ENCODE results near the gene SCFD2. TPM values are rescaled to one million over a fixed set of nuclear protein-coding genes. Genes with fewer than 3 reads are reported as not detected.

Gene SCFD2
- polyA plus RNA-seq, 6 donors from 2014 or later, result 11.6 to 22.7 (median 19.3) TPM

- H3K36me3 Mint-ChIP-seq, result peaks cover 10 to 15% of the 10 kb centered on the region in 2 donors
- H3K4me1 Mint-ChIP-seq, result peaks cover 13 to 28% (median 13%) of the 10 kb centered on the region in 3 donors
- ATAC-seq (ENCODE audit: low read depth in 2 of 2), result no peak
These were observed 355.5 kb downstream of the SCFD2 start for GRCh38 chr4:53010318-53010717.

GRCh38 chr4:53009824-53010223 lies 356.0 kb downstream of the SCFD2 start:
- Mint-ChIP-seq H3K4me3 (no peak overlapping the region), H3K9me3 (peaks cover 0 to 6% (median 2%) of the 10 kb centered on the region in 7 donors), H3K36me3 (peaks cover 10 to 15% of the 10 kb centered on the region in 2 donors), H3K4me1 (peaks cover 13 to 33% (median 14%) of the 10 kb centered on the region in 3 donors), H3K27me3 (no peaks in the 10 kb centered on the region), H3K27ac (peak overlapping the region in 2 of 6 donors; percentile 12 to 38)
- DNase-seq (no peak), ATAC-seq (ENCODE audit: low read depth in 2 of 2) (peak in 1 of 2 donors; percentile 52)

More at GRCh38 chr4:53010318-53010717, 355.5 kb downstream of the SCFD2 start:
- peaks cover 0 to 6% (median 2%) of the 10 kb centered on the region in 7 donors for H3K9me3 Mint-ChIP-seq
- H3K27me3 Mint-ChIP-seq, result no peaks in the 10 kb centered on the region
- no peak for DNase-seq
- no peak overlapping the region for H3K4me3 Mint-ChIP-seq
- H3K27ac Mint-ChIP-seq, result peak overlapping the region in 1 of 6 donors; percentile 66

DNA sequence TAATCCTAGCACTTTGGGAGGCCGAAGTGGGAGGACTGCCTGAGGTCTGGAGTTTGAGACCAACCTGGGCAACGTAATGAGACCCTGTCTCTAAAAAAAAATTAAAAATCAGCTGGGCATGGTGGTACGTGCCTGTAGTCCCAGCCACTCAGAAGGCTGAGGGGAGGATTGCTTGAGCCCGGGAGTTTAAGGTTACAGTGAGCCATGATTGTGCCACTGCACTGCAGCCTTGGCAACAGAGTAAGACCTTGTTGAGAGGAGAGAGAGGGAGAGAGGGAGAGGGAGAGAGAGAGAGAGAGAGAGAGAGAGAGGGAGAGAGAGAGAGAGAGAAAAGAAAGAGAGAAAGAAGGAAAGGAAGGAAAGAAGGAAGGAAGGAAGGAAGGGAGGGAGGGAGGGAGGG lies 358.8 kb downstream of the SCFD2 start:
- no peak for ATAC-seq (ENCODE audit: low read depth in 2 of 2)
- H3K4me3 Mint-ChIP-seq, result no peak overlapping the region
- H3K36me3 Mint-ChIP-seq, result peaks cover 14 to 23% of the 10 kb centered on the region in 2 donors
- H3K4me1 Mint-ChIP-seq, result peaks cover 9 to 25% (median 16%) of the 10 kb centered on the region in 3 donors
- H3K9me3 Mint-ChIP-seq, result peaks cover 0 to 6% (median 2%) of the 10 kb centered on the region in 7 donors
- H3K27ac Mint-ChIP-seq, result peak overlapping the region in 1 of 6 donors; percentile 19
- no peaks in the 10 kb centered on the region for H3K27me3 Mint-ChIP-seq
- DNase-seq, result no peak

DNA sequence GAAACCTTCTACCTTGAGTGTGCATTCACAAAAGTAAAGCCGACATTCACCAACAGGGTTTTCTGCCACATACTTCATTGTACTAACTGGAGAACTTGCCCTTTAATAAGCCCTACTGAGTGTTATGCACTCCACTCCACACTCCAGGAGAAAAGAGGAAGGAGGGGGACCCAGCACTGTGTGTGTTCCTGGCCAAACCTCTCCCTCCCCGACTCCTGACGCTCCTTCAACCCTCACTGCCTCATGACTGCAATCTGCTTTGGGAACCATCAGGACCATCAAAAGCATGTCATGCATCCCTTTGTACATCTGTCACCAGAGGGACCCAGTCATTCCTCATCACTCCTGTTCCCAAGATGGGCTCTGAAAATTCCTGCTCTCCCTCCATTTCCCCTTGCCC lies 360.1 kb downstream of the SCFD2 start:
- Mint-ChIP-seq H3K27ac (peak overlapping the region in 1 of 6 donors; percentile 54), H3K4me3 (peak overlapping the region in 1 of 8 donors; percentile 41), H3K4me1 (peaks cover 9 to 25% (median 14%) of the 10 kb centered on the region in 3 donors), H3K36me3 (peaks cover 14 to 23% of the 10 kb centered on the region in 2 donors), H3K9me3 (peaks cover 0 to 6% (median 2%) of the 10 kb centered on the region in 7 donors), H3K27me3 (no peaks in the 10 kb centered on the region)
- ATAC-seq (ENCODE audit: low read depth in 2 of 2) (no peak), DNase-seq (no peak)

- Mint-ChIP-seq H3K4me1 (peaks cover 9 to 24% (median 14%) of the 10 kb centered on the region in 3 donors), H3K9me3 (peaks cover 0 to 6% (median 2%) of the 10 kb centered on the region in 7 donors), H3K4me3 (no peak overlapping the region), H3K36me3 (peaks cover 14 to 23% of the 10 kb centered on the region in 2 donors), H3K27me3 (no peaks in the 10 kb centered on the region), H3K27ac (no peak overlapping the region)
- DNase-seq (no peak), ATAC-seq (ENCODE audit: low read depth in 2 of 2) (no peak)
These were observed 360.7 kb downstream of the SCFD2 start for GRCh38 chr4:53005149-53005546.

DNA sequence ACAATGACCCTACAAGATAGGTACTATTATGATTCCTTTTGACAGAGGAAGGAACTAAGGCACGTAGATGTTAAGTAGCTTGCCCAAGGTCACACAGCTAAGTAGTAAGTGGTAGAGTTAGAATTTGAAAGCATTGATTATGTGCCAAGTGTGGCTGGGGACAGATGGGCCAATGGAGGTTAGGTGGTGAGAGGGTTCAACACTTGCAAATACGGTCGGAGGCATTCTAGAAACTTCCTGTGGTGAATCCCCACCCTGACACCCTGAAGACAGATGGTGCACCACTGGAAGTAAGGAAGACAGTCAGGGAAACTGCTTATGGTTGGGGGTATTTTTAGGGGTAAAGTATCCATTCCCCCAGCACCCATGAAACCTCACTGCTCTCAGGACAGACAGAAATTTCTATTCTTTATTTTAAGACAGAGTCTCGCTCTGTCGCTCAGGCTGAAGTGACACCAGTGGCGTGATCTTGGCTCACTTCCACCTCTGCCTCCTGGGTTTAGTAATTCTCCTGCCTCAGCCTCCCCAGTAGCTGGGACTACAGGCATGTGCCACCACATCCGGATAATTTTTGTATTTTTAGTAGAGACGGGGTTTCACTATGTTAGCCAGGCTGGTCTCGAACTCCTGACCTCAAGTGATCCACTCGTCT lies 361.2 kb downstream of the SCFD2 start:
- H3K27me3 Mint-ChIP-seq, result no peaks in the 10 kb centered on the region
- ATAC-seq (ENCODE audit: low read depth in 2 of 2), result no peak
- H3K9me3 Mint-ChIP-seq, result peaks cover 0 to 6% (median 2%) of the 10 kb centered on the region in 7 donors
- H3K27ac Mint-ChIP-seq, result no peak overlapping the region
- no peak for DNase-seq
- no peak overlapping the region for H3K4me3 Mint-ChIP-seq
- peaks cover 14 to 26% of the 10 kb centered on the region in 2 donors for H3K36me3 Mint-ChIP-seq
- peaks cover 9 to 19% (median 14%) of the 10 kb centered on the region in 3 donors for H3K4me1 Mint-ChIP-seq

DNA sequence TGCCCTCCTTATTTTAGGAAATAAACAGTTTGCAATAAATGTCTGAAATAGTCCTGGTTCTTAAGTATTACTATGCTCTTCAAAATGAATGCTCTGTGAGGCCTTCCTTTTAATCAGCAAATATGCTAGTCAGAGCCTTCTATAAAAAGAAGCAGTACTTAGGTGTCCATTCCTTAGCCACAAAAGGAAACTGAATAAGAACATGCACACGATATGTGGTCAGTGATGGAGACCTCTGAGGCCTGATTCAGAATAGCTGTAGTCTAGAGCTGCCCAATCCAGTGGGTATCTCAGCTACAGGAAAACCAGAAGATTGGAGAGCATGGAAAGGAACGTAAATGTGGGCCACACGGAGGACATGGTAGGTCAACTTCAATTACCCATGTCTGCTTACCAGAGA lies 361.9 kb downstream of the SCFD2 start:
- no peak for ATAC-seq (ENCODE audit: low read depth in 2 of 2)
- H3K4me3 Mint-ChIP-seq, result no peak overlapping the region
- H3K4me1 Mint-ChIP-seq, result peaks cover 9 to 17% (median 14%) of the 10 kb centered on the region in 3 donors
- H3K27me3 Mint-ChIP-seq, result no peaks in the 10 kb centered on the region
- no peak for DNase-seq
- no peak overlapping the region for H3K27ac Mint-ChIP-seq
- peaks cover 14 to 33% of the 10 kb centered on the region in 2 donors for H3K36me3 Mint-ChIP-seq
- peaks cover 0 to 6% (median 2%) of the 10 kb centered on the region in 7 donors for H3K9me3 Mint-ChIP-seq

GRCh38 chr4:53000560-53000959 lies 365.3 kb downstream of the SCFD2 start:
- Mint-ChIP-seq H3K27me3 (no peaks in the 10 kb centered on the region), H3K4me1 (peaks cover 4 to 14% (median 10%) of the 10 kb centered on the region in 3 donors), H3K27ac (peak overlapping the region in 1 of 6 donors; percentile 17), H3K4me3 (no peak overlapping the region), H3K36me3 (peaks cover 4 to 20% of the 10 kb centered on the region in 2 donors), H3K9me3 (no peaks in the 10 kb centered on the region)
- no peak for DNase-seq
- no peak for ATAC-seq (ENCODE audit: low read depth in 2 of 2)

DNA sequence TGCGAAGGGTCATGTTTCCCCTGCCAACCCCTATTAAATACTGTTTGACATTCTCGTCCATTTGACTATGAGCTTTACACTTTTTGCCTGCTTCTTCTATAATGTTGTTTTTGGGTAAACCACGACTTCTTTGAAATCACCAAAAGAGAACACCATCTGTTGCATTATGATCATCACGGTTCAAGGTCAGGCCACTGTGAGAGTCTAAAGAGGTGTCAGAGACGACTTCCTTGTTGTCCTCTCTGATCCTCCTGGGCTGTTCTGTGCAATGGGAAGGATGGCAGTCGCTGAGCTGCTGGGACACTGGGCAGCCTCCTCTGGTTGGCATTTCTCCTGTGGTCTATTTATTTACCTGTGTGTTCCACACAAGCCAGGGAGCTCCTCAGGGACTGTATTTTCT lies 366.2 kb downstream of the SCFD2 start:
- Mint-ChIP-seq H3K4me3 (no peak overlapping the region), H3K27me3 (no peaks in the 10 kb centered on the region), H3K27ac (peak overlapping the region in 1 of 6 donors; percentile 67), H3K4me1 (peaks cover under 1 to 12% (median 4%) of the 10 kb centered on the region in 3 donors), H3K36me3 (peaks cover 4 to 20% of the 10 kb centered on the region in 2 donors), H3K9me3 (no peaks in the 10 kb centered on the region)
- DNase-seq, result no peak
- ATAC-seq (ENCODE audit: low read depth in 2 of 2), result no peak

DNA sequence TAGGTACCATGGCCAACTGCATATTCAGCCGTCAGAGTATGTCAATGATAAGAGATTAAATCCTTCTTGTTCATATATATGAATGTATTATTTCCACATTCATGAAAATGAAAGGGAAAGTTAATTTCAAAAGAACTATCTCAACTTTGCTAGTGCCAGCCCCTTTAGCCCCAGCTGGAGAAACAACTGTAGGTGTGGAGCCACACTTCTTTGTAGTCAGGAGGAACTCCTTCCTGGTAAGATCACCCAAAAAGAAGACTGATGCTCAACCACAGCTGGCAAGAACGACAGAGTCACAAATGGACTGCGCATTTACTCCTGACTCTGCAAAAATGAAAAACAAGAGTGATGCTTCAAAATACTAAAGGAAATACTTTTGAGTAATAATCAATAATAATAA lies 367.4 kb downstream of the SCFD2 start:
- H3K4me1 Mint-ChIP-seq, result peaks cover 0 to 6% (median 0%) of the 10 kb centered on the region in 3 donors
- no peaks in the 10 kb centered on the region for H3K27me3 Mint-ChIP-seq
- H3K9me3 Mint-ChIP-seq, result peaks cover 0 to 2% (median 0%) of the 10 kb centered on the region in 7 donors
- DNase-seq (no peak), ATAC-seq (ENCODE audit: low read depth in 2 of 2) (no peak)
- H3K27ac Mint-ChIP-seq, result no peak overlapping the region
- H3K4me3 Mint-ChIP-seq, result no peak overlapping the region
- H3K36me3 Mint-ChIP-seq, result peaks cover 0 to 15% of the 10 kb centered on the region in 2 donors

- H3K4me3 Mint-ChIP-seq, result no peak overlapping the region
- H3K27me3 Mint-ChIP-seq, result no peaks in the 10 kb centered on the region
- ATAC-seq (ENCODE audit: low read depth in 2 of 2), result no peak
- no peak overlapping the region for H3K27ac Mint-ChIP-seq
- H3K9me3 Mint-ChIP-seq, result peaks cover 0 to 3% (median 0%) of the 10 kb centered on the region in 7 donors
- no peaks in the 10 kb centered on the region for H3K4me1 Mint-ChIP-seq
- no peak for DNase-seq
- peaks cover 0 to 11% of the 10 kb centered on the region in 2 donors for H3K36me3 Mint-ChIP-seq
These were observed 368.8 kb downstream of the SCFD2 start for GRCh38 chr4:52997132-52997416.

DNA sequence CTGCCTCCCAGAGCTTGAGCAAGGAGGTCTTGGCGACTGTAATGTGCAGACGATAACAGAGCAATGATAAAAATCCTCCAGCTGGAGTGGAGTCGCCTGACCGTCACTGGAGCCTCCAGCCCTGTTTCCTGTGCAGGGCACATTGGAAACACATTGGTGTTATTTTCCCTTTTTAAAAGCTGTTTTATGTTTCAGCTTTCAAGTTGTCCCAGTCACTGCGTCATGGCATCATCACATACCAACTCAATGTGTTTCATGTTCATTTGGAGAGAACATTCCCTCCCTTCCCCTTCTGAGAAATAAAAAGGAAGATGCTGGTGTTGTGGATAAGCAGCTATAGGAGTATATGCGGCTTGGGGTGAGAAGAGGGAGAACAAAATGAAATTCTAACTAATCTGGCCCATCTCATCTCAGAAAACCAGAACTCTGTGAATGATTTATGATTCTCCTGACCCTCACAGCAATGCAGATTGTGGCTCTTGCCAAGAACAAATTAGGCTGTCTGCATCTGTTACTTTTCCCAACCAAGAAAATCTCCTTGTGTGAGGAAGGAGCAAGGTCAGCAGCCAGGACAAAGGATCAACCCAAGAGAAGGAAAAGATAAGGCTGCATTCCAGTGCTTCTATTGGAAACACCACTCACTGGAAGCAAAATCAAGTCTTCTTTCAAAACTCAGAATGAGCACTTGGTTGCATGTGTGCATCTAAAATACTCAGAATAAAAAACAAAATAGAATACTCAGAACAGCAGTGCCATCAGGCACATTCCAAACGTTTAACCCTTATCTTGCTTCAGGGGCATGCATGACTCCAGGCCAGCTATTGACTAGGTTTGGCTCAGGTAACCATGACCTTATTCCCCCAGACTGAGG lies 369.4 kb downstream of the SCFD2 start:
- peaks cover 0 to 3% (median 0%) of the 10 kb centered on the region in 7 donors for H3K9me3 Mint-ChIP-seq
- no peak overlapping the region for H3K4me3 Mint-ChIP-seq
- no peak for DNase-seq
- no peak for ATAC-seq (ENCODE audit: low read depth in 2 of 2)
- H3K4me1 Mint-ChIP-seq, result no peaks in the 10 kb centered on the region
- H3K27me3 Mint-ChIP-seq, result no peaks in the 10 kb centered on the region
- H3K27ac Mint-ChIP-seq, result peak overlapping the region in 1 of 6 donors; percentile 59
- peaks cover 0 to 11% of the 10 kb centered on the region in 2 donors for H3K36me3 Mint-ChIP-seq

DNA sequence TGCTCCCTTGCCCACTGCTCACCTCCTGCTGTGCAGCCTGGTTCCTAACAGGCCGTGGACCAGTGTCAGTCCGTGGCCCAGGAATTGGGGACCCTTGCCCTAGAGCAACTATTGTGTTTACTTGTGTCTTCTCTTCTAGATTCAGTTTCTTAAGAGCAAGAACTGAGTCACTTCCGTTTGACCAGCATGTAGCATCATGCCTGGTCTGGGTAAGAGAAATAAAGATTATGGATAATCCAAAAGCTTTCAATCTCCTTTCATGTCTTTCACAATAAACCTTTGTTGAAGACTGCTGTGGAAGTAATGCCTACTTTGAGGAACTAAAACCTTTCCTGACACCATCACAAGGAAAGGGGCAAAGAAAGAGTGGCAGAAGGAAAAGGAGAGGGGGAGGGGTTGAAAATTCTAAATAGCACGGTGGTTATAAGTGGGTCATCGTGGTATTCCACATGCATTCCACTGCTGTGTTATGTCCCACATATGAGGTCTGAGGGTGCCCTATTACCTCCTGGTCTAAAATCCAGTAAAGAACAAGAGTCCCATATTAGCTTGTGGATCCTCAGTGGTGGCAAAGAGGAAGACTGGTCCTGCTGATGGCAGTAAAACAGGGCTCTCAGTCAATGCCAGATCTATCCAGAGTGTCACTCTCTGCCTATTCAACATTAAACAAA lies 370.4 kb downstream of the SCFD2 start:
- ATAC-seq (ENCODE audit: low read depth in 2 of 2) (no peak), DNase-seq (no peak)
- Mint-ChIP-seq H3K36me3 (peaks cover 0 to 11% of the 10 kb centered on the region in 2 donors), H3K27me3 (no peaks in the 10 kb centered on the region), H3K4me3 (no peak overlapping the region), H3K27ac (no peak overlapping the region), H3K4me1 (no peaks in the 10 kb centered on the region), H3K9me3 (peaks cover 0 to 3% (median 0%) of the 10 kb centered on the region in 7 donors)

All from naive B cell (primary cell).